HG03378 (cell line): Measurements from ENCODE around the gene SDK1.

Experiments
- ATAC-seq: cut with Tn5 transposase; IDR thresholded peaks from one replicate; pipeline ENCODE4 v1.9.1; 2021; ENCODE audit warnings: mild to moderate bottlenecking, moderate library complexity; ENCODE audit not compliant: unreplicated experiment

The SDK1 gene

DNA sequence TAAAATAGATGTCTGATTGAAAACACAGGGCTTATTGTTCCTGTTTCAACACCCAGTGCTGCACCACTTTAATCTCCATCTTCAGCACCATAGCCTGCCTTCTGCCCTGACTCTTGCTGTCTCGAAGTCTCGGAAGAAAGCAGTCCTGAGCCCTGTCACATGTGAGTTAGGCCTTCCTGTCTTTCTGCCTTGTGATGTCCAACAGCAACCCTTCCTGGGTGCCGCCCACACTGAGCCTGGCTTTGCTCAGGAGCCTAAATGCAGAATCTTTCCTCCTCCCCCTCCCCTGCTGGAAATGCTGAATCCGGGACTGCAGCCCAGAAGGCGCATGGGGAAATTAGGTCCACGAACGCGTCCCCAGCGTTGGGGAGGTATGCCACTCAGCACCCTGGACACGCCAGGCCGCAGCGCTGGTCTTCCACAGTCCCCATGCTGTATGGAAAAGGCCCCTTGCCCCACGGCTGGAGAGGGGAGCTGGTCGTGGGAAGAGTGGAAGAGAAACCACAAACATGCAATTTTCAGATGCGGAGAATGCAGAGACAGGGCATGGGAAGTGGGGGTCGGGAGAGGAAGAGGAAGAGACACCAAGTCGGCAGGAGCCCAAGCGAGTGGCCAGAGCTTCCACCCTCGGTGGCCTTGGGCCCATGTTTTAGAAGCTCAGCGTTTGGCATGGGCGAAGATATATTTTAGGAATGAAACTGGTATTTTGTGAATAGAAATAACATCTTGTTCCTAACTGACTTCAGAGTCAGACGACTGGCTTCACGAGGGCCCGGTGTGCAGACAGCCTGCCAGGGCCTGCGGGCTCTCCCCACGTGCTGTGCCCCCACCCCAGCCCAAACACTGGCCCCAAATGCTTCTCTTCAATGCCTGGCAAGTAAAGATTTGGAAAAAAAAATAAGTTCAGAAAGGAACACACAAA, 724.9 kb downstream of the SDK1 start:
- no peak for ATAC-seq

DNA sequence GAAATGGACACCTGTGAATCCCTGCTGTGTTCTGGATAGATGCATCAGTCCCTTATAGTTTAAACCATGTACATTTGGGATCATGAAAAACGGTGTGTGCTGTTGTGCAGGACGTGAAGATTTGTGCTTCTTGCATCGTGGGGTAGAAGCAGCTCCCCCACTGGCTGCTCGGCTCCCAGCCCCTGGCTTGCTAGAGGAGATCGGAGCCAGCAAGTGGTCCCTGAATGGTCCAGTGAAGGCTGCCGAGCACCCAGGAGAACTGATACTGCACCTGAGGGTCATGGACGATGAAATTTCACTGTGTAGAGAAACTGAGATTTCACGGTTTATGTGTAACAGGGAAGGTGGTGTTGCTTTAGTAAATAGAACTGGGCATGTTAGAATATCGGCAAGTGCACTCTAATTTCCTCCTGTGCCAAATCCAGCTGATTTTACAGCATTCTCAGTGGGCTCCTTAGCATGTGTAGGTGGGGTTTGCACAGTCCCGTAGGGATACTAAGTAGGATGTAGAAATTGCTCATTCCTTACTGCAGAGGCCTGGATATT, 726.0 kb downstream of the SDK1 start:
- no peak for ATAC-seq

DNA sequence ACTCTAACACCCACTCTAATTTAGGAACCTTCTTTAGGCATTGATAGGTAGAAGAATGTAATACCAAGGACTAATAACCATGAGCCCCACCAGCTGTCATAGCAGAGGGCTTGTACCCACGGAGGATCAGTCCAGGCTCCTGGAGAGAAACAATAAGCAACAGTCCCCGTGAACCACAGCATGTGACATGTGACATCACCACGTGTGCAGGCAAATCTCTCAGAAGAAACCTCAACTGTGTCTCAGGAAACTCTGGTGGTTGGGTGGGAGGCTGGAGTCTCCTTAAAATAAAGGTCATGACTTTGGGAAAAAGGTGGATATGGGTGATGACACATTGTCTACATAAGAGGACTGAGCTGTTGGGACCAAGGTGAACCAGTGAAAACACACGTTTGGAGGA, 727.2 kb downstream of the SDK1 start:
- no peak for ATAC-seq

- no peak for ATAC-seq
These were observed 728.9 kb downstream of the SDK1 start for GRCh38 chr7:4029941-4030340.

DNA sequence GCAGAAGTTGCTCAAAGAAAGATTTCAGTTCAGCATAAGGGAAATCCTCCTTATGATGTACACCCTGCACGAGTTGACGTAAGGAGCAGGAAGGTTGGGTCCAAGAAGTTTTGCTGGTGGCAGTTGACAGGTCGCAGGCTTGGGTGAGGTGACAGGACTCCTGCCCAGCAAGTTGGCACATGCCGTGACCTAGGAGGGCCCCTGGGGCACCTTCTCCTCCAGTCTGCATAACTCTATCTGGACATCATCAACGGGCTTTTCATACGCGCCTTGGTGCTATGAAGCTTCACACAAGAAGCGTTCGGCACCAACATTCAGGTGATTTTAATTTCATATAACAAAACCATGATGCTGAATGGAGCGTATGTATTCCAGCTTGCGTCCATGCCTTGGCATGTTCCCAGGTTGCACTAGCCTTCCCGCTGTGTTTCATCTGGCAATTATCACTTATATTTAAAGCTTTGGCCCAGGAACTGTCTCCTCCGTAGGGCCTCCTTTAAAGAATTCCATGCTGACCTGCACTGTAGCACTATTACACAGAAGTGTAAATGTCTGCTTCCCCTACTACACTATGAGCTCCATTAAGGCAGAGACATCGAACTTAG, 729.4 kb downstream of the SDK1 start:
- ATAC-seq, result no peak

DNA sequence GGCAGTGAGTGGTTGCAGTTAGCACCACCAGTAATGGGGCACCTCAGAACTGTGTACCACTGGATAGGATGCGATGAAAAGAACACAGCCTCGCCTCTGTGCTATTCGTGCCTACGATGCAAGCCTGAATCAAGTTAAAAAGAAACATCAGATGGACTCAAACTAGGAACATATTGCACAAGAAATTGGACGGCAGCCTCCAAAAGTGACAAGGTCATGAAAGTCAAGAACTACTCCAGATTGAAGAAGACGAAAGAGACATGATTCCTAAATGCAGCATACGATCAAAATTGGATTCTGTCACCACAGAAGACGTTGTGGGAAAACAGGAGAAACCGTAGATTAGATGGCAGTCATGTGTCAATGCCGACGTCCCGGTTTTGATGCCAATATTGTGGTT, 732.9 kb downstream of the SDK1 start:
- ATAC-seq, result no peak

GRCh38 chr7:4037308-4037707, 736.3 kb downstream of the SDK1 start:
- ATAC-seq, result no peak

GRCh38 chr7:4037877-4038276, 736.8 kb downstream of the SDK1 start:
- no peak for ATAC-seq

DNA sequence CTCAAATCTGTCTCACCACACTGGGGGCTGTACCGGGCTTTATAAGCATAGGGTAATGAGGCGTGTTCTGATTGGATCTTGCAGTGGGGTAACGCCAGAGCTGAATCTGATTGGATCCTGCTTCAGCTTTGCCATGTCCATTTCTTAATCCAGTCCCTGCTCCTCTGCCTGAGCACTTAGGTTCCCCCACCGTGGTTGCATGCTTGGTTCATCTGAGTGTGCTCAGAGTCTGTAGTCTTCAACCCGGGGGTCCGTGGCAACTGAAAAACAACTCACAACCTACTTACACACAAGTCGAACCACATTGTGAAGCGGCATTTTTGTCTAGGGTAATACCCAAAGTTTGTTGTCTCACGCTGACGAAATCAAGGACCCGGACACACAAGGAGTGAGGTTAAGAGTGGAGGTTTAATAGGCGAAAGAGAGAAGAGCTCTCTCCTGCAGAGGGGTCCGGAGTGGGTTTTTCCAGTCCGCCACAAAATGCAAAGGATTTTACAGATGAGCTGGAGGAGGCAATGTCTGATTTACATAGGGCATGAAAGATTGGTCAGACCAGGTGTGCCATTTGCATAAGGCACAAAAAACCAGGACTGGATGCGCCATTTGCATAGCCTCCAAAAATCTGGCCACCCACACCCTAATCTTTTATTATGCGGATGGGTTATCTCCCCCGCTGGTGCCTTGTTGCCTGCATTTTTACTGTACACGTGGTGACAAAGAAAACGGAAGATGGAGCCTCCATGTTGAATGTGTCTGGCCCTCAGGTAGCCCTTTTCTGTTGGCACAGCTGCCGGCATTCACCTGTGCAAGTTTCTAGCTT, 739.3 kb downstream of the SDK1 start:
- ATAC-seq, result no peak

DNA sequence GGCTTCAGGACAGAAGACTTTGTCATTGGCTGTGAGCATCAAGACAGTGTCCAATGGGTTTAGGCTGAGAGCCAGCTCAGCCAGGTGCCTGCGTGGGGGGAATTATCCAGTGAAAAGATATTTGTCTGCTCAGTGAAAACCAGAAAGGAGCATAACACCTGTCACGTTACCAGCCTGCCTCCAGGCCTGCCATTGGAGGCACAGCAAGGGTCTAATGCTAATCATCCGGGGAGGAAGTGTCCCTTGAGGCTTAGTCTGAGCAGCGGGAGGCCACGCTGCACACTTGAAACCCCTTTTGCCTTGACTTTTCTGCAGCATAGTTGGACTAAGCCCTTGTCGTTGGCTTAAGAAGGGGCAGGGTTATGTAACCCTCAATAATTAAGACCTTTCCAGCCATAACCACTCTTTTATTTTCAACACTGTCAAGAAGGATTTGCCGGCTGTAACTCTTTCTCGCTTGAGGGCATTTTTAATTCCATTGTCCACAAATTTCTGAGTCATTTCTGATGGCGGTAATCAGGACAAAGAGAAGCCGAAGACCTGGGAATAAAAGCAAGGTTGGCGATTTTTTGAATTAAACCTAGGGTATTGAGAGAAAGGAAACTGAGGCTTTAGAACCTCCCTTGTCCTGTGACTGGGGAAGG, 741.5 kb downstream of the SDK1 start:
- no peak for ATAC-seq

- ATAC-seq, result no peak
These were observed 742.9 kb downstream of the SDK1 start for GRCh38 chr7:4043988-4044387.

GRCh38 chr7:4045450-4045849, 744.4 kb downstream of the SDK1 start:
- no peak for ATAC-seq

DNA sequence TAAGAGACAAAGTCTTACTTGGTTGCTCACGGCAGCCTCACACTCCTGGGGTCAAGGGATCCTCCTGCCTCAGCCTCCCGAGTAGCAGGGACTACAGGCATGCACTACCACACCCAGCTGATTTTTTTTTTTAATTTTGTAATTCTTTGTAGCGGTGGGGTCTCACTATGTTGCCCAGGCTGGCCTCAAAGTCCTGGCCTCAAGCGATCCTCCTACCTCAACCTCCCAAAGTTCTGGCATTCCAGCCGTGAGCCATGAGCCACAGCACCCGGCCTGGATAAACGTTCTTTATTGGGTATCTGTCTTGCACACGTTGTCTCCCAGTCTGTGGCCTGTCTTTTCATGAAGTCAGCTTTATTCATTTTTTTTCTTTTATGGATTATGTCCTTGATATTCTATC, 744.9 kb downstream of the SDK1 start:
- no peak for ATAC-seq

DNA sequence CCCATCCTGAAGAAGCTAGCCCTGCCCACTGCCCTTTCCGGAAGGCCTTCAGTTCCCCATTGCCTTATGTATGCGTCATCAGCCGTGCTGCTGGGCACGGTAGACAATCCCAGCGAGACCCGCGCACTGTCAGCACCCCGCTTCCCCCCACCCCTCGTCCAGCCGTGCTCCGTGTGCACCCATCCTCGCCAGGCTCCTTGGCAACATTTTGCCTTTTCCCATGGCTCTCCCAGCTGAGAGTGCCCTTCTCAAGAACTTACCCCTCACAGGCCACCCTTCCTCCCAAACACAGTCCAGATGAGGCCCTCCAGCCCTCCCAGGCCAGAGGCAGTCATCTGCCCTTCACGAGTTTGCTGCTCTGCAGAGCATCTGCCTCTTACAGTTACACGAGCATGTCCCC, 747.3 kb downstream of the SDK1 start:
- no peak for ATAC-seq

DNA sequence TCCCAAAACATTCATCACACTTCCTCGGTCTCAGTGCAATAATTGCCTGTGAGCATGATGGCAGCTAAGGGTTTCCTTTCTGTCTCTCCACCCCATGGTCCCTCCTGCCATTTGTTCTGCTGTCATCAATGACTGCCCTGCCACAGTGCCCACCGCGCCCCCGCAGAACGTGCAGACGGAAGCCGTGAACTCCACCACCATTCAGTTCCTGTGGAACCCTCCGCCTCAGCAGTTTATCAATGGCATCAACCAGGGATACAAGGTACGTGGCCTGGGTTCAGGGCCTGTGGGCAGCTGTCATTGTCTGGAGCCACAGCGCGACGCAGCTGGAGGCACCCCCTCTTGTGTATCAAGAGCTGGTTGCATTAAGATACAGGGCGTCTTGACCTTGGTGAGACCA, 748.1 kb downstream of the SDK1 start:
- no peak for ATAC-seq

GRCh38 chr7:4050126-4050660, 749.1 kb downstream of the SDK1 start:
- ATAC-seq, result no peak

DNA sequence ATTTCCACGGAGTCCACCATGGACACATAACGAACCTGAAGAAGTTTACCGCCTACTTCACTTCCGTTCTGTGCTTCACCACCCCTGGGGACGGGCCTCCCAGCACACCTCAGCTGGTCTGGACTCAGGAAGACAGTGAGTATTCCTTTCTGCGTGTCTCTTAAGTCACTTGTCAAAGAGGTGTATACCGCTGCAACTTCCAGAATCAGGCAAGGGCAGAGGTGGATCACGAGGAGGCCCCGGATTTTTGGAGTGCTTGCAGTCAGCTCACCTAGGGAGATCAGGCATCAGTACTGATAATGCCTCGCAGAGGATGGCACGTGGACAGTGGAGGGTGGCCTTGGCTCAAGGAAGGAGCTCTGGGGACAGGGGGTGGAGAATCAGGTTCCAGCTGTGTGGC, 750.6 kb downstream of the SDK1 start:
- ATAC-seq, result no peak

DNA sequence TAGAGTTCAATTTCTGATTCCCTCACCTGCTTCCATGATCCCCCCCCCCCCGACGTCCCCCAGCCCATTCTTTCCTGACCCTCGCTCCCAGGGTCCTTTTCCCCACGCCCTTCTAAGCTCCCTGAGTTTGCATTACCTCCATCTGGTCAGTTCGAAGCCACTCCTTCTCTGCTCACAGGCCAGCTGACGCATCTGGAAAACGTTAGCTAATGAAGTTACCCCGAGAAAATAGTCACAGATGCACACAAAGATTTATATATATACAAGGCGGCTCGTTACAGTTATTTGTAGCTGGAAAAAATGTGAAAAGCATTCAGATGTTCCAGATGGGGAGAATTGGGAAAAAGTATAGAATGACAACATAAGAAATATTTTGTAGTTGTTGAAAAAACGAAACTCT, 751.1 kb downstream of the SDK1 start:
- no peak for ATAC-seq

DNA sequence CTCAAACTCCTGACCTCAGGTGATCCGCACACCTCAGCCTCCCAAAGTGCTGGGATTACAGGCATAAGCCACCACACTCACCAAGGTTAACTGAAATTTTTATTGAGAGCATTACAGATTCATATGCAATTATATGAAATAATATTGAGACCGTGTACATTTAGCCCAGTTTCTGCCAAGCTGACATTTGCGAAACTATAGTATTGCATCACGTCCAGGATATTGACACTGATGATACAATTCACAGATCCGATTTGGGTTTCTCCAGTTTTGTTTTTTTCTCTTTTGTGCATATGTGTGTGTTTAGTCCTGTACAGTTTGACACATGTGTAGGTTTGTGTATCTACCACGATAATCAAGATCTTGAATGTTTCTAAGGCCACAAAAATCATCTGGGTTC, 753.1 kb downstream of the SDK1 start:
- no peak for ATAC-seq

GRCh38 chr7:4056552-4057288, 755.7 kb downstream of the SDK1 start:
- ATAC-seq, result no peak
